ENCODE data around the gene PRKN.
A peak's percentile ranks its signal among the peaks of the same experiment; 100 is the strongest.

Gene PRKN

DNA sequence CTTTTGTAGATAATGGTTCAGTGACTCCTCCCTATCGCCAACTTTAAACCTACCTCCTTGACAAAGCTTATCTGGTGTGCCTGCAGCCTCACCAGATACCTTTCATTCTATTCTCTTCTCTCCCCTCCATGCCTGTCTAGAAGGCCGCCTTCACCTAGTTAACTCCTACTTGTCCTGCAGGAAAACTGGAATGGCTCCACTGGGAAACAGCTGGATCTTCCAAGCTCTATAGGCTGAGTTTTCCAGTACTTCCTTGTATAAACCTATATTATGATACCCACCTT lies 6.2 kb downstream of the PRKN start:
- TF ChIP-seq, protein P1, sequence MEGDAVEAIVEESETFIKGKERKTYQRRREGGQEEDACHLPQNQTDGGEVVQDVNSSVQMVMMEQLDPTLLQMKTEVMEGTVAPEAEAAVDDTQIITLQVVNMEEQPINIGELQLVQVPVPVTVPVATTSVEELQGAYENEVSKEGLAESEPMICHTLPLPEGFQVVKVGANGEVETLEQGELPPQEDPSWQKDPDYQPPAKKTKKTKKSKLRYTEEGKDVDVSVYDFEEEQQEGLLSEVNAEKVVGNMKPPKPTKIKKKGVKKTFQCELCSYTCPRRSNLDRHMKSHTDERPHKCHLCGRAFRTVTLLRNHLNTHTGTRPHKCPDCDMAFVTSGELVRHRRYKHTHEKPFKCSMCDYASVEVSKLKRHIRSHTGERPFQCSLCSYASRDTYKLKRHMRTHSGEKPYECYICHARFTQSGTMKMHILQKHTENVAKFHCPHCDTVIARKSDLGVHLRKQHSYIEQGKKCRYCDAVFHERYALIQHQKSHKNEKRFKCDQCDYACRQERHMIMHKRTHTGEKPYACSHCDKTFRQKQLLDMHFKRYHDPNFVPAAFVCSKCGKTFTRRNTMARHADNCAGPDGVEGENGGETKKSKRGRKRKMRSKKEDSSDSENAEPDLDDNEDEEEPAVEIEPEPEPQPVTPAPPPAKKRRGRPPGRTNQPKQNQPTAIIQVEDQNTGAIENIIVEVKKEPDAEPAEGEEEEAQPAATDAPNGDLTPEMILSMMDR (IDR thresholded peaks at IDR 0.05; ENCODE audit: low read depth, low read length) = no peak
- Histone ChIP-seq H3K4me3 (ENCODE audit: low read depth, low read length) (no peak overlapping the region), H3K9me3 (ENCODE audit: severe bottlenecking) (peaks cover 3% of the 10 kb centered on the region), H3K27ac (peak overlapping the region; percentile 44), H3K36me3 (no peaks in the 10 kb centered on the region), H3K27me3 (ENCODE audit: insufficient read depth, low read depth, severe bottlenecking) (no peaks in the 10 kb centered on the region)
- no peak for DNase-seq

GRCh38 chr6:162719528-162719927 lies 8.0 kb downstream of the PRKN start:
- DNase-seq = no peak
- Histone ChIP-seq H3K27me3 (ENCODE audit: insufficient read depth, low read depth, severe bottlenecking) (no peaks in the 10 kb centered on the region), H3K9me3 (ENCODE audit: severe bottlenecking) (peaks cover 3% of the 10 kb centered on the region), H3K27ac (no peak overlapping the region), H3K36me3 (no peaks in the 10 kb centered on the region), H3K4me3 (ENCODE audit: low read depth, low read length) (no peak overlapping the region)
- TF ChIP-seq, protein P1 (IDR thresholded peaks at IDR 0.05; ENCODE audit: low read depth, low read length) = no peak

DNA sequence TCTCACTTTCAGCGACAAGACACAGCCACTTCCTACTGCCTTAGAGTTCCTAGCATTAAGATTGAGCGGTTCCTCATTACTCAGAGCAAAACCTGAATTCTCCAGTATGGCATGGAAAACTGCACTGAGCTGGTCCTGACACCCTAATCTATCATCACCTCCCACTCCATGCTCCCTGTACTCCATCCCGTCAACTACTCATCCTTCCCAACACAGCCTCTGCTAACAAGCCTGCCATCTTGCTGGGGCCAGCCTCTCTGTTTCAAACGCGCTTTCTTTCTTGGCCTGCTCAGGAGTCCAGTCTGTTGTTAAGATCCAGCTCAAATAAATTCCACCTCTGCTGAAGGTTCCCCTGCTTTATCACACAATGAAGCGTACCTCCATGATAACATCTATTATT lies 12.0 kb downstream of the PRKN start:
- no peaks in the 10 kb centered on the region for H3K36me3 ChIP-seq
- DNase-seq = no peak
- TF ChIP-seq, protein P1 (IDR thresholded peaks at IDR 0.05; ENCODE audit: low read depth, low read length) = no peak
- no peaks in the 10 kb centered on the region for H3K27me3 ChIP-seq (ENCODE audit: insufficient read depth, low read depth, severe bottlenecking)
- peaks cover 3% of the 10 kb centered on the region for H3K9me3 ChIP-seq (ENCODE audit: severe bottlenecking)
- H3K27ac ChIP-seq = no peak overlapping the region
- H3K4me3 ChIP-seq (ENCODE audit: low read depth, low read length) = no peak overlapping the region

DNA sequence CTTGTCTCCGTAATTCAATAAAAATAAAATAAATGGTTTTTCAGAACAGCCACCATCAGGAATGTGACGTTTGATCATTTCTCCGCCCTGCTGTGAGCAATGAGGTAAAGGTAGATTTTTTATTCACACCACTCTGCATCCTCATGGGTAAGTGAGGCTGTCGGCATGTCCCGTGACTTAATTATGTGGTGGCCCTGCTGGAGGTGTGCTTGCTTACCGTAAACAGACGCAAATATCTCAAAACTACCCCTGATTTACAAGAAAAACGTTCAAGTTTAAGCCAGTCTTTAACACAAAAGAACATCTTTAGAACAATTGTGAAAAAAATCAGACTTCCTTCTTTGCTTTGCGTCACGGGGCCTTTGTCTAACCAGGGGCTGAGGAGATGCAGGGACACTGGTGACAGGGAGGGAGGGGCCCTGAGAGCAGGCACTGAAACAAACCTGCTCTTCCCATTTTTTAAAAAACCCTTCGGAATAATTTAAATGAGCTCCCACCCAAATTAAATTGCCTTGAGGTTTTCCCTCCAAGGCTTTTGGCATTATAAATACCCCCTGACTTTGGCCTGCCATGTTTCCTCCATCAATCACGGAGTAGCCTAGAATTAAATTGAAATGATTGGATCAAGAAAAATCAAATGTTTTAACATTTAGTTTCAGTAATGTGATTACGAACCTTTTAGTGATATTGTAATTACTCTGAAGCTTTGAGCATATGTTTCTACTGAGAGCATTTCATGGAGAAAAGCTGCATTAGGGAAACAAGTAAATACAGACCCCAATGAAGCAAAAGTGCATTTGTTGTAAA lies 13.4 kb downstream of the PRKN start:
- Histone ChIP-seq H3K9me3 (ENCODE audit: severe bottlenecking) (peaks cover 3% of the 10 kb centered on the region), H3K27me3 (ENCODE audit: insufficient read depth, low read depth, severe bottlenecking) (no peaks in the 10 kb centered on the region), H3K4me3 (ENCODE audit: low read depth, low read length) (no peak overlapping the region), H3K27ac (peak overlapping the region; percentile 29; the same call in 1 of the 2 replicates), H3K36me3 (no peaks in the 10 kb centered on the region)
- TF ChIP-seq, protein P1 (IDR thresholded peaks at IDR 0.05; ENCODE audit: low read depth, low read length) = no peak
- no peak for DNase-seq

DNA sequence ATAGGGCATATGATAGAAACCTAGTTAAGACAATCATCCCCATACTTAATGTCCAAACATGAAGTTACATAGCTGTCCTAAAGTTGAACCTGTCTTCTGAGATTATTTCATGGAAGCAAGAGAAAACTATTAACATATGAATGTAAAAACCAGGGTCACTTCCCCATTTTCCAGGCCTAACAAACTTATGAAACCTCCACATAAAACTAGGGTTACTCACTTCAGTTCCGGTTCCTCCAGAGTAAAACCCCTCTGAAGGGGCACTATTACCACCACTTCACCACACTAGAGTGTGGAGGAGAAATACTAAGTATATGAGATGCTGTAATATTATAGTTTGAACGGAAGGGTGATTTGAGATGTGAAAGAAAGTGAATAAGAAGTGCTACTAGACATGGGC lies 14.9 kb downstream of the PRKN start:
- Histone ChIP-seq H3K9me3 (ENCODE audit: severe bottlenecking) (peaks cover 3% of the 10 kb centered on the region), H3K27me3 (ENCODE audit: insufficient read depth, low read depth, severe bottlenecking) (no peaks in the 10 kb centered on the region), H3K4me3 (ENCODE audit: low read depth, low read length) (no peak overlapping the region), H3K27ac (no peak overlapping the region), H3K36me3 (no peaks in the 10 kb centered on the region)
- no peak for DNase-seq
- TF ChIP-seq, protein P1 (IDR thresholded peaks at IDR 0.05; ENCODE audit: low read depth, low read length) = no peak

DNA sequence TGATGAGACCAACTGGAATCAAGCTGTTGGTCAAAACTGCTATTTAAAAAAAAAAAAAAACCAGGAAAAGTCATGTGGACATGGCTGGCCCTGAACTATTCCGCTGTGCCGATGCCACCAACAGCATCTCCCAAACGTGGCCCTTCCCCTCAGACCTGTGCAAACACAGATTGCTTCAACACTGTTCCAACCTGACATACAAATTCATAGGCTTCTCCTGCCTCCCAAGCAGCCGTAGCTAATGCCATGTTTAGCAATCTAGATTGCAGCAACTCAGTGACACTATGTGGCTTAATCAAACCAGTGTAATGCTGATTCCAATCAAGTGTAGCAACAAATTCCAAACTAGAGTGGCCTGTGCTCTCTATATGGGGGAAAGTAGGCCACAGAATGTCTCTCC lies 16.2 kb downstream of the PRKN start:
- H3K27me3 ChIP-seq (ENCODE audit: insufficient read depth, low read depth, severe bottlenecking) = no peaks in the 10 kb centered on the region
- H3K27ac ChIP-seq = no peak overlapping the region
- no peak overlapping the region for H3K4me3 ChIP-seq (ENCODE audit: low read depth, low read length)
- no peaks in the 10 kb centered on the region for H3K9me3 ChIP-seq (ENCODE audit: severe bottlenecking)
- no peaks in the 10 kb centered on the region for H3K36me3 ChIP-seq
- DNase-seq = no peak
- TF ChIP-seq, protein P1 (IDR thresholded peaks at IDR 0.05; ENCODE audit: low read depth, low read length) = no peak
